Amniotic epithelial cell (primary cell): Measurements from ENCODE around the gene PTOV1.

Experiments used
- DNase-seq: peaks from one replicate; pipeline ENCODE4 v3.0.0-alpha.2; 2010; ENCODE audit warnings: low read depth

PTOV1 gene

DNA sequence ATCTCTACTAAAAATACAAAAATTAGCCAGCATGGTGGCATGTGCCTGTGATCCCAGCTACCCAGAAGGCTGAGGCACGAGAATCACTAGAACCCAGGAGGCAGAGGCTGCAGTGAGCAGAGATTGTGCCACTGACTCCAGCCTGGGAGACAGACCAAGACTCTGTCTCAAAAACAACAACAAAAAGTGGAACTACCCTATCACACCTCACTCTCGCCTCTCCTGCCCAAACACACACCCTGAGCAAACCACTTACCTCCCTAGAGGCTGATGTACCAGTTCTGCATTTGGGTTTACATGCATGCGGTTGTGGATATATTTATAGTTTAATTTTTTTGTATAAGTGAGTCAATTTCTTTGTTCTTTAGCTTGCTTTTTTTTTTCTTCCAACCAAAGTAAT, 7.7 kb upstream of the PTOV1 start:
- no peak for DNase-seq

GRCh38 chr19:49844138-49845095, 6.5 kb upstream of the PTOV1 start:
- DNase-seq = peak; percentile 70

GRCh38 chr19:49845414-49845813, 5.5 kb upstream of the PTOV1 start:
- no peak for DNase-seq

DNA sequence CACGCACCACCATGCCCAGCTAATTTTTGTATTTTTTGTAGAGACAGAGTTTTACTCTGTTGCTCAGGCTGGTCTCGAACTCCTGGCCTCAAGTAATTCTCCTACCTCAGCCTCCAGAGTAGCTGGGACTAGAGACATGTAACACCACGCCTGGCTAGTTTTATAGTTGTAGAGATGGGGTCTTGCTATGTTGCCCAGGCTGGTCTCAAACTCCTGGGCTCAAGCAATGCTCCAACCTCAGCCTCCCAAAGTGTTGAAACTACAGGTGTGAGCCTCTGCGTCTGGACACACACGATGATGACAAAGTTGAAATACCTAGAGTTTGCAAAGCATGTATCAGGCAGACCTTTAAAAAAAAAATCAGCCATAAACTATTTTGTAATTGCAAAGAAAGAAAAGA, 4.6 kb upstream of the PTOV1 start:
- DNase-seq = no peak

- DNase-seq = peak; percentile 95
Measured at GRCh38 chr19:49847731-49848696, 2.9 kb upstream of the PTOV1 start.

DNA sequence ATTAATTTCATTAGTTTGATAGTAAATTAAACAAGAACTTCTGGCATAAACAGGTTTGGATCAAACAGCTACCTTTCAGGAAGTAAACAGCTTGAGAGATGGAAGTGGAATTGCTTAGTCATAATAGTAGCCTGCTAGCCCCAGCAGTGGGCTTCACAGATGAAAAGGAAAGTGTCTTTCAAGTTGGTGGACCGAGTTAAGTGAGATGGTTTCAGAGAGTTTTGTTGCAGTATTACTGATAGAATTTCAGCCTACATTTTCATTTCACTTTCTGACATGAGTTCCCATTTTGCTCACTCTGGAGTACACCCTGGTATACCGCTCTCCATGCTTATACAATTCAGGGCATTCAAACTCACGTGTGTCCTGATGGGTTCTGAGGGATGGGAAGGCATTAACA, 2.0 kb upstream of the PTOV1 start:
- no peak for DNase-seq

DNA sequence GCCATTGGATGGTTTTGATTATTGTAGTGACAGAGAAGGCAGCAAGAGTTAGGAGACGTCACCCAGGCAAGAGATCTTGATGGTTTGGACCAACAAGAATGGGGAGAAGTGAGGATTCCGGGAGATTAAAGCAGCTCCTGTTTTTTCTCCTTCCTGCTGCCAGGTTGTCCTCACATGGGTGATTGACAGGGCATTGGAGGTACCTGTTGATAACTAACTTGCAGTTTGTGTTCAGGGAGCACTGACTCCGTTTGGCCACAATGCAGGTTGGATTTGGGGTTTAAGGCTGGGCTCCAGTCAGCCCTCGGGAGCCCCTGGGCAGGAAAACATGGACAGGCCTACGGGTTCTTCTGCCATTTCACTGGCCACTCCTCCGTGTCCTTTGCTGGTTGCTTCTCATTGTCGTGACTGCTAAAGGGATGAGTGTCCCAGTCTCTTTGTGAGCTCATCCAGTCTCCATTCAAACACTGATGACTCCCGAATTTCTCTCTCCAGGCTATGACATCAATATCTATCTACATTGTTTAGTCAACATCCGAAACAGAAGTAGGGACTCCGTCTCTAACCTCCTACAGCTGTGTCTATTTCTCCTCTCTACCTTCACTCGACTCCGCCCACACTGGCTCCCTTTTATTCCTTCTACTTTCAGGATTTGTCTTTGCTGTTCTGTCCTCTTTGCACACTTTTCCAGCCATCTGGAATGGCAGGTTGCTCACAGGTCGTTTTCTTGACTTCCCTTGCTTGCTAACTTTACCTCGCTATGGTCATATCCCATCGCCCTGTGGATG, 1.3 kb upstream of the PTOV1 start:
- no peak for DNase-seq

DNA sequence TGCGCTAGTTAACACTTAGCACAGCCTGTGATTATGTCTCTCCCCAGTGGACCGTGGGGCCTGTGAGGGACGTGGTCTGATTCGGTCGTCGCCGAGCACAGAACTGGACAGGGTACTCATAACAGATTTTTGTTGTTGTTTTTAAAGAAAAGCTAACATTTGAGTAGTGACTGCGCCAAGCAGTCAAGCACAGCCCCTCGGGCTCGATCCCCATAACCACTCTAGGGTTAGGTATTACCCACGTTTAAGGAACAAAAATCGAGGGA, 805 bp upstream of the PTOV1 start:
- DNase-seq = no peak

DNA sequence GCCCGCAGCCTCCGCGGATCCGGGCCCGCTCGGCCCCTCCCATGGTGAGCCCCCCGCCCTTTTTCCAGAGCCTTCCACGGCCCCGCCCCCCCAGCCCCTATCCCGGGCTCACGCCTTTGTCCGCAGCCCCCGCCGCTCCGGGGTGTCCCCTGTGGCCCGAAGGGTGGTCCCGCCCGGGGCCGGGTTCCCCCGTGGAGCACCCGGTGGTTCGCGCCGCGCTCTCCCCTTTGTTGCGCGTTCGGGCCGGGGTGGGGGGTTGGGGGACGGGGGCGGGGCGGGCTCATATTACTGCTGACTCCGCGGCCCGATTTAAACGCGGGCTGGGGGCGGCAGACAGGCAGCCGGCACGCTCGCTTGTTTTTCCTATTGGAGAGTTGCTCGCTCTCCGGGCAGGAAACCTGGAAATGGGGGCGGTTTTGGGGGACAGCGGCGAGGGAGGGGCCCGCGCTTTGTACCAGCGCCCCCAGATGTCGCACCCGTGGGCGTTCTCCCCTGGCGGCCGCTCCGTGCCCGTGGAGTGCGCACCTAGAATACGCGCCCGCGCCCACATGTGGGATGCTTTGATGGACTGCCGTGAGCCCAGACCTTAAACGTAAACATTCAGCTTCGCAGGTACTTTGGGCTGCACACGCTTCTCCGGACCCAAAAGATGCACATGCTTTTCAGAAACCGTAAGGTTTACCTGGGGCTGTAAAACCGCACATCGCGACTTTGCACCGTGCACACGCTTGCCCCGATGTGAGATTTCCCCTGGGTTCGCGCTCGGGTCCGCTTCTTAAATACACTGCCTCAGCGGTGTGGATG, 699 bp downstream of the PTOV1 start:
- DNase-seq = no peak

- no peak for DNase-seq
Measured at GRCh38 chr19:49852631-49853126, 1.7 kb downstream of the PTOV1 start.

DNA sequence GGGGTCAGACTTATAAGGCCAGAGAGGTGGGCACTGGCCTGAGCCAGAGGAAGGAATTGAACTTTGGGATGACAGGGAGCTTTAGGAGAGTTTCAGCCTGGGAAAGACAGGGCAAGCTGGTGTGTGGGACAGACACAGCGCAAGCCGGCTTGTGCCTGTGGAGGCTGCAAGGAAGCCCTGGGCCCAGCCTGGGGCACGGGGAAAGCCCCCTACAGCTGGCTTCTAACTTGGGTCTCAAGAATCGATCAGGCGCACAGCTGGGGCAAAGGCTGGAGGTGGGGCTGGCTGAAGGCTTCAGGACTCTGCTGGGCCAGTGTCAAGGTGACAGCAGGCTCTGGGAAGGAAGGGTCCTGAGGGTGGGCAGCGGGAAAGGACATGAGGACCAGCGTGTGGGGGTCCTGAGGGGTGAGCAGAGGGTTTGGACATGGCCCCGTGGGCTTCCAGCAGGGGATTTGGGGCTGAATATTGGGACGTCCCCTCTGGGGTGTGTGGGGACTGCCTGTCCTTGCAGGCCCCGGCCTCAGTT, 3.0 kb downstream of the PTOV1 start:
- no peak for DNase-seq

DNA sequence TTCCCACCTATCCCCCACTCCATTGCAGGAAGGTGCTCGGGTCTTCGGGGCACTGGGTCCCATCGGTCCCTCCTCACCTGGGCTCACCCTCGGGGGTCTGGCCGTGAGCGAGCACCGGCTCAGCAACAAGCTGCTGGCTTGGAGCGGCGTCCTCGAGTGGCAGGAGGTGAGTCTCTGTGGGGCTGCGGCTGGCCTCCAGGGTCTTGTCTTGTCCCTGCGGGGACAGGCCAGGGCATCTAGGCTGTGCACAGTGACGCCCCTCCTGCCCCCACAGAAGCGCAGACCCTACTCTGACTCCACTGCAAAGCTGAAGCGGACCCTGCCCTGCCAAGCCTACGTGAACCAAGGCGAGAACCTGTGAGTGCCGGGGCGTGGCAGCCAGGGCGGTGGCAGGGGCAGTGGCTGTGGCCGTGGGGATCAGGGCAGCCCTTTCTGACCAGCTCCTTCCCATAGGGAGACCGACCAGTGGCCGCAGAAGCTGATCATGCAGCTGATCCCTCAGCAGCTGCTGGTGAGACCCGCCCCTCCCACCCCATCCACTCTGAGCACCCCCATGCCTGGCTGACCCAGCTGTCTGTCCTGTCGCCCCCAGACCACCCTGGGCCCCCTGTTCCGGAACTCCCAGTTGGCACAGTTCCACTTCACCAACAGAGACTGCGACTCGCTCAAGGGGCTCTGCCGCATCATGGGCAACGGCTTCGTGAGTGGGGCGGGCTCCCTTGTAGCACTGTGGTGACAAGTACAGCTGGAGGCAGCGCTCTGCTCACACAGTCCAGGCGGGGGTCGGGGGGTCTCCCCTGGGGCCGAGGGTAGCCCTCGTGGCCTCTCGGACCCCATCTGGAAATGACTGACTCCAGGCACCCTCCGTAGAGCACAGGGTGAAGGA, 3.7 kb downstream of the PTOV1 start:
- DNase-seq = no peak

DNA sequence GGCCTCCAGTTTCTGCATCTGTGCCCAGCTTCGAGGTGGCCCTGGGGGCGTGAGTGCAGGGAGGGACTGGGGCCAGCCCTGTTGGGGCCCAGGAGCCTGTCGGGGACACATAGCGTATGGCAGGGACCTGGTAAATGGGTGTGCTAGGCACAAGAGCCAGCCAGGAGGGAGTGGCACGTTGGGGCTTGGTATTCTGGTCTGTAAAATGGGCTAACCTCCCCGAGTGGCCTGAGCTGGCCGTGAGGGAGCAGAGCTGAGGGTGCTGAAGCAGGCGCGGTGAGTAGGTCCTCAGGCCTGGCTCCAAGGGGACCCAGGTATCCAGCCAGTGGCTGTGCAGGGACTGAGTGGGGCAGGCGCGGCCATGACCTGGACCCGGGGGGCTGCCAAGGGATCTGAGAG, 4.3 kb downstream of the PTOV1 start:
- no peak for DNase-seq

DNA sequence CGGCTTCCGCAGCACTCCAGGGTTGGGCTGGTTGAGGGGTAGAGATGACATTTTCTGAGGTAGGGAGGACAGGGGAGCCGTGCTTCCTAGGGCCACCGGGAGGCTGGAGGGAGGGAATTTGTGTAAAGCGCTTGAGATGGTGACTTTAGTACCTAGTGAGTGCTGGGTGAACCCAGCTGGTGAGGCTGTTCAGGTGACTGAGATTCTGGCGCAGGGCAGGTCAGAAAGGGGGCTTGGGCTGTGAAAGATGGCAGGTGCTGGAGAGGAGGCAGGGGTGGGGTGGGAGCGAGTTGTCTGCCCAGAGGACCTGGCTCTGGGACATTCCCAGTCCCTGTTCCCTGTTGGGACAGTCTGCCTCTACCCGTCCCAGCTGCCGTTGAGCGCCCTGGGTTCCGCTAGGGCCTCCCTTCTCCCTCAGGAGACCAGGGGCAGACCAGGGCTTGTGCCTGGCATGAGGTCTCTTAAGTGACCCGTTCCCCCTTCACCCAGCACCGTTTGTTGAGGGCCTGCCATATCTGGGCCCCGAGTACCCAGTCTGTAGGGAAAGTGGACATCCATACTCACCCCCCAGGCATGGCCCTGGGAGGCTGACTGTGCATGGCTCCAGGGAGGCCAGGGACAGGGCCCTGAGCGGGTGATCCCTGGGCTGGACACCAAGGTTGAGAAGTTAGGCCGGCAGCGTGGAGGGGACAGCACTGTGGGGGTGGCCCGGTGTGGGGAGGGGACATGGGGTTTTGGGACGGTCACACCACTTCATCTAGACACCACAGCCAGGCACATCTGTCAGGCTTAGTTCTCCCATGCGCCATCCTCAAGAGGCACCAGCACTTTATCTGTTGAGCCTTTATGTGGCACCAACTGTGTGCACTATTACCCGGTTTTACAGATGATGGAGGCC, 5.0 kb downstream of the PTOV1 start:
- DNase-seq = no peak

DNA sequence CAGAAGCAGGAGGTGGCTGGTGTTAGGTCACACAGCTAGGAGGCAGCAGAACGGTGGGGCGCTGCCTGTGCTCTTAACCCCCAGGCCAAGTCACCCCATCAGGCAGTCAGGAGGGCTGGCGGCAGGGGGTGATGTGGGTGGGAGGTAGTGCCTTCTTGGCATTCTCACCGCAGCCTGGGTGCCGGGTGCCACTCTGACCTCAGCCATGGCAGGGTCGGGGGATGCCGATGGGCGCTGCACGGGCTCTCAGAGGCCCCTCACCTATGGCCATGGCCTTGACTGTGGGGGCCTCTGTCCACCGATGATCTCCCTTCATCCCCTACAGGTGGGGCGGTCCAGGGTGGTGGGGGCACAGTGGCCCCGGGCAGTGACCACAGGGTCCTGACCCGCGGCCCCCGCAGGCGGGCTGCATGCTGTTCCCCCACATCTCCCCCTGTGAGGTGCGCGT, 5.6 kb downstream of the PTOV1 start:
- DNase-seq = no peak

DNA sequence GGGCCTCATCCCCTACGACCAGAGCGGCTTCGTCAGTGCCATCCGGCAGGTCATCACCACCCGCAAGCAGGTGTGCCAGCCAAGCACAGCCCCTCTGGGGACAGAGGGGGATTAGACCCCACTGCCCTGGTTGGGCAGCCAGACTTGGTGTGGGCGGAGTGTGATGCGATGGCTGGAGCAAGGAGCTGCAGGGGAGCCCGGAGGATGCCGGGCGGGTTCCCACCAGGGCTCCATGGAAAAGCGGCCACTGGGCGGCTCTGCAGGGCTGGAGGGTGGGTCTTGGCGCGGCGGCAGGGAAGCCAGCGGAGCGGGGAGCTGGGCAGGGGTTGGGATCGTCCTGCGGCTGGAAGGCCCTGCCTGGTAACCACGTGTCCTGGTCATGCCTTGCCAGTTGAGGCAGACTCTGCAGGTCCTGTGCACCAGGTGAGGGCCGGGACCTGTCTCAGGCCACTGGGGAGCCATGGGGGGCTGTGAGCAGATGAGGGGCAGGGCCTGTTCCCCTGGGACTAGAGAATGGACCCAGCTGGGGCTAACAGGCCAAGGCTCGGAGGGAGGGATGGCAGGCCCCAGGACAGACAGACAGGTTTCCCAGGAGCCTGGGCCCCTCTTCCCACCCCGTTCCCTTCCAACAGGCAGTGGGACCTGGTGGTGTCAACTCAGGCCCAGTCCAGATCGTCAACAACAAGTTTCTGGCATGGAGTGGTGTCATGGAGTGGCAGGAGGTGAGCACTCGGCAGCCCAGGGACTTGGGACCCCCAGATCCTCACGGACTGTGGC, 6.3 kb downstream of the PTOV1 start:
- no peak for DNase-seq

DNA sequence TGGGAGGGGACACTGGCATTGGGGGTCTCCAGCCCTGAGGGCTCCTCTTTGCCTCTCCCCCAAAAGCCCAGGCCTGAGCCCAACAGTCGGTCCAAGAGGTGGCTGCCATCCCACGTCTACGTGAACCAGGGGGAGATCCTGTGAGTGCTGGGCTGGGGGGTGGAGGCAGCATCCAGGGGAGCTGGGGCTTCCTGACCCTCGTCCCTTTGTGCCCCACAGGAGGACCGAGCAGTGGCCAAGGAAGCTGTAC, 6.8 kb downstream of the PTOV1 start:
- no peak for DNase-seq
